ENCODE data around the gene ADAM10. TPM values are rescaled to one million over a fixed set of nuclear protein-coding genes. Genes with fewer than 3 reads are reported as not detected.

The ADAM10 gene
- total and polyA plus RNA-seq, 2 donors (not counting 1 experiment from before 2014, with no cell fraction given) = 18.8 to 138 TPM

- ATAC-seq (ENCODE audit: low read depth) = no peak
- no peak overlapping the region for H3K27ac Mint-ChIP-seq
- no peaks in the 10 kb centered on the region for H3K27me3 Mint-ChIP-seq
- no peak overlapping the region for H3K9ac ChIP-seq (ENCODE audit: low read length)
- H2AFZ ChIP-seq (ENCODE audit: insufficient read depth, low read depth, low read length, poor library complexity, severe bottlenecking) = no peak overlapping the region
- no peak overlapping the region for H3K27ac ChIP-seq (ENCODE audit: low read length in 2 of 2)
- DNase-seq = no peak
- intact Hi-C loops (cut with micrococcal nuclease) = no loop called here
- H3K4me3 Mint-ChIP-seq = no peak overlapping the region
- H3K36me3 ChIP-seq (replicated peaks in 1 of 2; ENCODE audit: control extremely low read depth in 1 of 2, control insufficient read depth in 1 of 2, extremely low read depth in 1 of 2, insufficient read depth in 2 of 2, low read length in 1 of 2) = no peaks in the 10 kb centered on the region
- peaks cover 0 to 11% (median 5%) of the 10 kb centered on the region in 3 donors for H3K9me3 ChIP-seq (ENCODE audit: control extremely low read depth in 1 of 3, control insufficient read depth in 2 of 3, insufficient read depth in 1 of 3, low read length in 2 of 3)
- WGBS (ENCODE audit: insufficient coverage) = 100% methylated on average over 2 of the region's 5 CpGs
- H3K4me1 ChIP-seq (ENCODE audit: control insufficient read depth in 2 of 2, insufficient read depth in 2 of 2, low read length in 2 of 2) = peaks cover 6 to 8% of the 10 kb centered on the region in 2 donors
- peaks cover 7% of the 10 kb centered on the region for H3K4me1 Mint-ChIP-seq
- H3K4me2 ChIP-seq (replicated peaks; ENCODE audit: low read depth, low read length, poor library complexity, severe bottlenecking) = no peak overlapping the region
- peaks cover 5% of the 10 kb centered on the region for H3K9me3 Mint-ChIP-seq (ENCODE audit: insufficient read depth)
- ChIA-PET POLR2A (no interaction called here), CTCF (no interaction called here)
- no peaks in the 10 kb centered on the region for H3K27me3 ChIP-seq (replicated peaks in 1 of 4; ENCODE audit: control extremely low read depth in 1 of 4, control insufficient read depth in 3 of 4, insufficient read depth in 4 of 4, low read length in 3 of 4)
- no peaks in the 10 kb centered on the region for H3K79me2 ChIP-seq (ENCODE audit: control insufficient read depth, insufficient read depth, low read length)
- H4K20me1 ChIP-seq (ENCODE audit: control insufficient read depth, insufficient read depth, low read length, poor library complexity, severe bottlenecking) = no peaks in the 10 kb centered on the region
- no peak for TF ChIP-seq CTCF (IDR thresholded peaks at IDR 0.05)
- TF ChIP-seq EZH2 (IDR thresholded peaks at IDR 0.05; ENCODE audit: borderline replicate concordance, insufficient read depth, low read depth, low read length, poor library complexity, severe bottlenecking) = no peak
- no peak overlapping the region for H3K4me3 ChIP-seq (ENCODE audit: control extremely low read depth in 1 of 5, extremely low read depth in 1 of 5, insufficient read depth in 1 of 5, low read depth in 2 of 5, low read length in 4 of 5)
These were observed 16.8 kb upstream of the ADAM10 start for GRCh38 chr15:58766290-58766689.

GRCh38 chr15:58764468-58764867, 15.0 kb upstream of the ADAM10 start:
- no peaks in the 10 kb centered on the region for H3K36me3 ChIP-seq (replicated peaks in 1 of 2; ENCODE audit: control extremely low read depth in 1 of 2, control insufficient read depth in 1 of 2, extremely low read depth in 1 of 2, insufficient read depth in 2 of 2, low read length in 1 of 2)
- H3K27ac Mint-ChIP-seq = no peak overlapping the region
- H3K4me1 ChIP-seq (ENCODE audit: control insufficient read depth in 2 of 2, insufficient read depth in 2 of 2, low read length in 2 of 2) = no peaks in the 10 kb centered on the region
- H4K20me1 ChIP-seq (ENCODE audit: control insufficient read depth, insufficient read depth, low read length, poor library complexity, severe bottlenecking) = no peaks in the 10 kb centered on the region
- no peak overlapping the region for H3K9ac ChIP-seq (ENCODE audit: low read length)
- H3K9me3 ChIP-seq (ENCODE audit: control extremely low read depth in 1 of 3, control insufficient read depth in 2 of 3, insufficient read depth in 1 of 3, low read length in 2 of 3) = peaks cover 0 to 11% (median 5%) of the 10 kb centered on the region in 3 donors
- DNase-seq (no peak), ATAC-seq (ENCODE audit: low read depth) (no peak)
- H3K4me3 ChIP-seq (ENCODE audit: control extremely low read depth in 1 of 5, extremely low read depth in 1 of 5, insufficient read depth in 1 of 5, low read depth in 2 of 5, low read length in 4 of 5) = no peak overlapping the region
- H3K4me2 ChIP-seq (replicated peaks; ENCODE audit: low read depth, low read length, poor library complexity, severe bottlenecking) = no peak overlapping the region
- TF ChIP-seq CTCF (IDR thresholded peaks at IDR 0.05) (no peak), EZH2 (IDR thresholded peaks at IDR 0.05; ENCODE audit: borderline replicate concordance, insufficient read depth, low read depth, low read length, poor library complexity, severe bottlenecking) (no peak)
- H3K27ac ChIP-seq (ENCODE audit: low read length in 2 of 2) = no peak overlapping the region
- H3K4me3 Mint-ChIP-seq = no peak overlapping the region
- H3K79me2 ChIP-seq (ENCODE audit: control insufficient read depth, insufficient read depth, low read length) = no peaks in the 10 kb centered on the region
- peaks cover 5% of the 10 kb centered on the region for H3K9me3 Mint-ChIP-seq (ENCODE audit: insufficient read depth)
- no peaks in the 10 kb centered on the region for H3K27me3 ChIP-seq (replicated peaks in 1 of 4; ENCODE audit: control extremely low read depth in 1 of 4, control insufficient read depth in 3 of 4, insufficient read depth in 4 of 4, low read length in 3 of 4)
- intact Hi-C loops (cut with micrococcal nuclease) = no loop called here
- no peak overlapping the region for H2AFZ ChIP-seq (ENCODE audit: insufficient read depth, low read depth, low read length, poor library complexity, severe bottlenecking)
- WGBS (ENCODE audit: insufficient coverage) = 98% methylated on average over 4 of the region's 5 CpGs
- CTCF ChIA-PET = no interaction called here
- POLR2A ChIA-PET = no interaction called here
- no peaks in the 10 kb centered on the region for H3K4me1 Mint-ChIP-seq
- peaks cover 8% of the 10 kb centered on the region for H3K27me3 Mint-ChIP-seq
